Fibroblast of skin of right quadriceps (primary cell): ENCODE results near the gene IPO11.
"Not testable (repeated sequence)": the region's sequence is repeated elsewhere in the genome, so short reads cannot be mapped to it uniquely, and the experiment has no call there.

Source experiments
- DNase-seq: peaks from one replicate; pipeline ENCODE4 v3.0.0-alpha.2; 2013

IPO11 gene

DNA sequence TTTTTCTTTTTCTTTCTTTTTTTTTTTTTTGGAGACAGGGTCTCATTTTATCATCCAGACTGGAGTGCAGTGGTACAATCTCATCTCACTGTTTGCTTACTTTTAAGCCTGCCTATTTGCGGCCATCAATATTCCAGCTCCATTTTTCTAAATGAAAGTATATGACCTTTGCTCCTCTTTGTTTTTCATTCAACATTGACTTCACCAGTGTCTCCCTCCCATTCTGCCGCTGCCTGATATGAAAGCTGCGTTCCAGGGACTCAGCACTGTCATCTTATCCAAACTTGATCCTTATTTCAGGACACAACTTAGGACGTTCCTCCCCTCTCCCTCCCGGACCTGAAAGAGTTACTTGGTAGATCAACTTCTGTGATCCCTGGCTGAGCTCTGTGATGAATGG, 239.7 kb downstream of the IPO11 start:
- DNase-seq: no peak

DNA sequence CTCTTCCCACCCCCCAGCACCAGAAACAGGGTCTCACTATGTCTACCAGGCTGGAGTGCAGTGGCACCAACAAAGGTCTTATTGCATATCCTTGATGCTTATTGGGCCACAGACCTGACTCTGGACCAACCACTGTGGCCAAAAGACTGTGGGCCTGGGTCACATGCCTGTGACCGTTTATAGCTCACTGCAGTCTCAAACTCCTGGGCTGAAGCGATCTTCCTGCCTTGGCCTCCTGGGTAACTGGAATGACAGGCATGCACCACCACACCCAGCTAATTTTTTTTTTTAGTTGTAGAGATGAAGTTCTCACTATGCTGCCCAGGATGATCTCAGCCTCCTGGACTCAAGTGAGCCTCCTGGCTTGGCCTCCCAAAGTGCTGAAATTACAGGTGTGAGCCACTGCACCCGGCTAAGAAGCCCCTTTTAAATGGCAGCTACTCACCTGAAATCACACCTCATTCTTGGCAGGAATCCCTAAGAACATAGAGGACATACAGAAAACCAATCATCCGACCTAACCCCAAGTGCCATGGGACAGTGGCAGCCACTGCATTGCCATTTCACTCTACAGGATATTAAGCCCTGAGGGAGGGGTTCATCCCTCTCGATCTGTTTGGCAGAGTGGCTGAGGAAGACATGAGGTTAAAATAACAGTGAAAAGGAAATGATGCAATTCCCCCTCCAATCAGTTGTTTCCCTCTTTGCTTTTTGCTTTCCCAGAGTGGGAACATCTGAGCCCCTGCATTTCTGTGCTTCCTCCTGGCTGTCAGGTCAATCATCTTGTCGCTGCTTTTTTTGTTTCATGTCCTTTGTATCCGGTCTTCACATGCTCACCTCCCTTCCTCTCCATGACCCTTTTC, 240.7 kb downstream of the IPO11 start:
- DNase-seq: no peak

DNA sequence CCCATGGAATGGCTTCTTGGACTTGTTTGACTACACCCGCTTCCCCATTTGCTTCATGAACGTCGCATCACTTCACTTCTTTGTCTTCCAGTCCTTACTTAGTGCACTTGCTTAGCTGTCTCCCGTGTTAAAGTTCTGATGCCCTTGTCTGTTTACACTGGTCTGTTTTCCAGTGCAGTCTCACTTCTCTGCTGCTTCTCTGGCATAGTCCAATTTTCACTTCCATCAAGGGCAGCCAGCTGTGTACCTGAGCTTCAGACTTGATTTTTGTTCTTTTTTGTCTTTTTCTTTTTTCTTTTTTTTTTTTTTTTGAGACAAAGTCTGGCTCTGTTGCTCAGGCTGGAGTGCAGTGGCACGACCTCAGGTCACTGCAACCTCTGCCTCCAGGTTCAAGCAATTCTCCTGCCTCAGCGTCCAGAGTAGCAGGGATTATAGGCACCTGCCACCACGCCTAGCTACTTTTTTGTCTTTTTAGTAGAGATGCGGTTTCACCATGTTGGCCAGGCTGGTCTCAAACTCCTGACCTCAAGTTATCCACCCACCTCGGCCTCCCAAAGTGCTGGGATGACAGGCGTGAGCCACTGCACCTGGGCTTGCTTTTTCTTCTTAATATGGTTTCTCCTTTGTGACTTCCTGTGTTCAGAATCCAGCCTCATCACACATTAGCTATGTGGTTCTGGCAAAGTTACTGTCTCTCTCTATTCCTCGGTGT, 241.5 kb downstream of the IPO11 start:
- no peak for DNase-seq

DNA sequence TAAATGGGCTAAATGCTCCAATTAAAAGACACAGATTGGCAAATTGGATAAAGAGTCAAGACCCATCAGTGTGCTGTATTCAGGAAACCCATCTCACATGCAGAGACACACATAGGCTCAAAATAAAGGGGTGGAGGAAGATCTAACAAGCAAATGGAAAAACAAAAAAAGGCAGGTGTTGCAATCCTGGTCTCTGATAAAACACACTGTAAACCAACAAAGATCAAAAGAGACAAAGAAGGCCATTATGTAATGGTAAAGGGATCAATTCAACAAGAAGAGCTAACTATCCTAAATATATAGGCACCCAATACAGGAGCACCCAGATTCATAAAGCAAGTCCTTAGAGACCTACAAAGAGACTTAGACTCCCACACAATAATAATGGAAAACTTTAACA, 245.2 kb downstream of the IPO11 start:
- DNase-seq: not testable (repeated sequence)

DNA sequence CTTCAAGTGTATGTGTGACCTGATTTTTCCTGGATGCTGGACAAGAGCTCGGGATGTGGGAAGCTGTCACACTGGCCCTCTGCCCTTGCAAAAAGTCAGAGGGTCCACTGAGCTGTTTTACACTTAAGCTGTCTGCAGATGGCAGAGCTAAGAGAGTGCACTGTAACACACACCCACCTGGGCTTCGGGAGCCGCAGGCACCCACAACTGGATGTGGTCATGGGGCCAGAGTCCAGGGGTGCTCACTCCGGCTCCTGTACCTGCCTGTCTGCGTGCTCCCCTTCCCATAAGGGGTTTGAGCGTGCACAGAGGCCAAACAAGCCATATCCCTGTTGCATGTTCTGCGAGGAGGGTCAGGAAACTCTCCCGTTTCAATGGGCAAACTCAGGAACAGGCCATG, 248.6 kb downstream of the IPO11 start:
- DNase-seq: no peak

DNA sequence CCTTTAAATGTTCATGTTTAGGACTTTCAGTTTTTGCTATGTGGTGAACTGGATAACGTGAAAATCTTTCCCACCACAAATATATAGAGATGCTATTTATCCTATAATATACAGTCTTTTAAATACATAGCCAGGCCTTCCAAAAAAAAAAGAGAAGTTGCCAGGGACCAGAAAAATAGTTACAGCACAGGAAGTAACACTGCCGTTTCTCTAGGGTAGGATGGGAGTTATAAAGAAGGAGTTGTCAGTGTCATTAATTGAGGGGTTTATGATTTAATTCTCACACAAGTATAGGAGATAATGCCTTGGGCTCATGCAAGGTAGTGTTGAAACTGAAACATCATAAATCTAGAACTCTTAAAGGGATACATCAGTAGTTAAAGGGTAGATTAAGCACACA, 250.0 kb downstream of the IPO11 start:
- no peak for DNase-seq

DNA sequence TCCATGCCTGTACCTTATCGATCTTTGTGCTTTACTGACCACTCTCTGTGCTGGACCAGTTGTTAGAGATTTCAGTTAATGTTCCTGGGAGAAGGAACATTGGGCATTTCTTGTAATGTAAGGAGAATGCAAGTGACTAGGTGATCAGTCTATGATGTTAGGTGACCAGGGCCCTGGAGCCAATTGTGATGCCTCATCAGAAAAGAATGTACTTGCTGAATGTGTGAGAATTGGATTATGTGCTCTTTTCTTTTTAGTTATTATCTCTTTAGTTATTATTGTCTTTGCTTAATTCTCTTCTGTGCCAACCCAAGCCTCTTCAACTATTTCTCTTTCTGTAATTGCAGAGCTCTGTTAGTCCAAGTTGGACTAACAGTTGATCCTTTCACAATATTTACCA, 258.9 kb downstream of the IPO11 start:
- DNase-seq: no peak

DNA sequence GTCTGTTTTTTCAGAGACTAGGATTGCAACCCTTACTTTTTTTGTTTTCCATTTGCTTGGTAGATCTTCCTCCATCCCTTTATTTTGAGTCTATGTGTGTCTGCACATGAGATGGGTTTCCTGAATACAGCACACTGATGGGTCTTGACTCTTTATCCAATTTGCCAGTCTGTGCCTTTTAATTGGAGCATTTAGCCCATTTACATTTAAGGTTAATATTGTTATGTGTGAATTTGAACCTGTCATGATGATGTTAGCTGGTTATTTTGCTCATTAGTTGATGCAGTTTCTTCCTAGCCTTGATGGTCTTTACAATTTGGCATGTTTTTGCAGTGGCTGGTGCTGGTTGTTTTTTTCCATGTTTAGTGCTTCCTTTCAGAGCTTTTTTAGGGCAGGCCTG, 264.0 kb downstream of the IPO11 start:
- not testable (repeated sequence) for DNase-seq
